ENCODE measurements around the gene G6PC2.
"Not testable (repeated sequence)": the region's sequence is repeated elsewhere in the genome, so short reads cannot be mapped to it uniquely, and the experiment has no call there.

Gene G6PC2

GRCh38 chr2:168874368-168875054, 26.6 kb upstream of the G6PC2 start:
- DNase-seq (ENCODE audit: low spot score), result no peak
- Histone ChIP-seq H3K4me3 (no peak overlapping the region), H3K27ac (no peak overlapping the region)
- TF ChIP-seq CTCF (IDR thresholded peaks at IDR 0.05), result no peak

GRCh38 chr2:168882163-168882562, 18.9 kb upstream of the G6PC2 start:
- H3K27ac ChIP-seq; DNase-seq (ENCODE audit: low spot score); H3K4me3 ChIP-seq: not testable (repeated sequence)

DNA sequence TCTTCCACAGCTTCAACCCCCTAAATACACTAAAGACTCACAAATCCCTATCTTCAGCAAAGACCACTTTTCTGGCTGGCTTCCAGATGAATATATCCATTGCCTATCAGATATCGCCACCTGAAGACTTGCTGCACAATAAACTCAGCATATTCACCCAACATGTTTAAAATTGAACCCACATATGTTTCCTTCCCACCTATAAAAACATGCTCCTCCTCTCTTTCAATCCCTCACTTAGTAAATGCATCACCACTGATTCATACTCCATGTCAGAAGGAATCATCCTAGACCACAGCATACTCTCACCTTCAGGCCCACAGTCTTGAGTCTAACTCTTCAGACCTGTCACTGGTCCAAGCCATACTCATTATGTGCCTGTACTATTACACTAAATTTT, 16.1 kb upstream of the G6PC2 start:
- H3K27ac ChIP-seq, result no peak overlapping the region
- DNase-seq (ENCODE audit: low spot score), result no peak
- TF ChIP-seq CTCF (IDR thresholded peaks at IDR 0.05), result no peak
- H3K4me3 ChIP-seq, result no peak overlapping the region

- TF ChIP-seq CTCF (IDR thresholded peaks at IDR 0.05), result no peak
- no peak overlapping the region for H3K27ac ChIP-seq
- peak overlapping the region; percentile 78 for H3K4me3 ChIP-seq
Observed at GRCh38 chr2:168889635-168890005, 11.5 kb upstream of the G6PC2 start.

DNA sequence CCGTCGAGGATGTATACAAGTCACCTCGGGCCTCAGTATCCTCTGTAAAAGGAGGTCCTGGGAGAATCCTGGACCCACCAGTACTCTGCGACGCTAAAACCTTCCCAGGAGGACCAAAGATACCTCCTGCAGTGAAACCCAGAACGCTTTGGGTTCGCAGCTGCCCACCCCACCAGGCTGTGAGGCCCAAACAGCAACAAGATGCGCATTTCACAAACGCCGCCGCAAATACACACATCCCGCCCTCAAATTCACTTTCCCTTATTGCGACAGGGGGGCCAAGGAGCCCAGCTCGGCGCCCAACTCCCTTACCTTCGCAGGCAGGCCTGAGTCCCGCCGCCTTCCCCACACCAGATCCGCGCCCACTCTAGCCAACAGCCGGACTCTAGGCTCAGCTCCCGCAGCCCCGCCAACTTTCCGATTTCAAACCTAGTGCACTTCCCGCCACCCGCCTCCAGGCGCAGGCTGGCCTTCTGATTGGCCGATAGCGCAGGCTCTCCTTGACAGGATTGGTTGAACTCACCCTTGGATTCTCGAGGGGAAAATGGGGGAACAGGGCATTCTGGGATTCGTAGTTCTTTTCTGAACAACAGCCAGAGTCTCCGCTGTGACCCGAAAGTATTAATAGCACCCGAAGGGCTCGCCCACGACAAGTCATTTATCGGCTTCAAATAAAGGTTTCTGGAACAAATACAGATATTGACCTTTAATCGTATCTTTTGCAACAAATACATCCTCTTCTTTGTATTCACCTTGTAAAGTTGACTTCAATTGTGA, 10.9 kb upstream of the G6PC2 start, which contains the start of gene SPC25:
Gene SPC25 (minus strand): TSS at position 425 of the 777 bp plus-strand sequence. CDS start 911 bp downstream, outside the sequence.
- peak within 1 kb of the TSS; percentile 78 for H3K4me3 ChIP-seq
- H3K27ac ChIP-seq, result no peak within 1 kb of the TSS
- peak; percentile 85 for DNase-seq (ENCODE audit: low spot score)
- no peak for TF ChIP-seq CTCF (IDR thresholded peaks at IDR 0.05)

More at GRCh38 chr2:168889635-168890005, 11.5 kb upstream of the G6PC2 start:
- no peak for DNase-seq (ENCODE audit: low spot score)

GRCh38 chr2:168892327-168892726, 8.8 kb upstream of the G6PC2 start:
- Histone ChIP-seq H3K4me3 (no peak overlapping the region), H3K27ac (no peak overlapping the region)
- DNase-seq (ENCODE audit: low spot score), result no peak
- no peak for TF ChIP-seq CTCF (IDR thresholded peaks at IDR 0.05)

GRCh38 chr2:168894101-168894500, 7.0 kb upstream of the G6PC2 start:
- no peak for DNase-seq (ENCODE audit: low spot score)
- H3K27ac ChIP-seq, result no peak overlapping the region
- TF ChIP-seq CTCF (IDR thresholded peaks at IDR 0.05), result no peak
- no peak overlapping the region for H3K4me3 ChIP-seq

Measured in coronary artery (tissue), 2 donors.